ENCODE data around the gene IGSF23.

IGSF23 gene

DNA sequence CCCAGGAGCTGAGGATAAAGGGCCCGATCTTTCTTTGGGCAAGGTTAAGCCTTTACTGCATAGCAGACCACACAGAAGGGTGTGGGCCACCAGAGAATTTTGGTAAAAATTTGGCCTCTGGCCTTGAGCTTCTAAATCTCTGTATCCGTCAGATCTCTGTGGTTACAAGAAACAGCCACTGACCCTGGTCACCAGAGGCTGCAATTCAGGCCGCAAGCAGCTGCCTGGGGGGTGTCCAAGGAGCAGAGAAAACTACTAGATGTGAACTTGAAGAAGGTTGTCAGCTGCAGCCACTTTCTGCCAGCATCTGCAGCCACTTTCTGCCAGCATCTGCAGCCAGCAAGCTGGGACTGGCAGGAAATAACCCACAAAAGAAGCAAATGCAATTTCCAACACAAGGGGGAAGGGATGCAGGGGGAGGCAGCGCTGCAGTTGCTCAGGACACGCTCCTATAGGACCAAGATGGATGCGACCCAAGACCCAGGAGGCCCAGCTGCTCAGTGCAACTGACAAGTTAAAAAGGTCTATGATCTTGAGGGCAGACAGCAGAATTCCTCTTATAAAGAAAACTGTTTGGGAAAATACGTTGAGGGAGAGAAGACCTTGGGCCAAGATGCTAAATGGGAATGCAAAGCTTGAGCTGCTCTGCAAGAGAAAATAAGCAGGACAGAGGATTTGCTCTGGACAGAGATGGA, 49.5 kb downstream of the IGSF23 start:
- Histone ChIP-seq H3K4me2 (ENCODE audit: low read length) (no peak overlapping the region), H3K9ac (ENCODE audit: low read length) (no peak overlapping the region), H3K9me2 (ENCODE audit: low read depth, low read length) (no peaks in the 10 kb centered on the region), H3K4me3 (ENCODE audit: low read depth, low read length, poor library complexity, severe bottlenecking) (no peak overlapping the region), H3K27ac (ENCODE audit: low read depth, low read length, poor library complexity, severe bottlenecking) (no peak overlapping the region), H3F3A (ENCODE audit: insufficient read depth, low read length) (no peaks in the 10 kb centered on the region), H3K79me2 (ENCODE audit: insufficient read depth, low read length) (no peaks in the 10 kb centered on the region), H3K36me3 (ENCODE audit: insufficient read depth, low read length) (no peaks in the 10 kb centered on the region), H3K27me3 (ENCODE audit: insufficient read depth, low read length) (peaks cover 2% of the 10 kb centered on the region; the same call in 1 of the 2 replicates), H4K20me1 (ENCODE audit: insufficient read depth, low read length) (no peaks in the 10 kb centered on the region), H3K9me3 (ENCODE audit: low read length) (no peaks in the 10 kb centered on the region), H2AFZ (ENCODE audit: low read length) (no peak overlapping the region), H3K4me1 (ENCODE audit: insufficient read depth, low read length, severe bottlenecking) (no peaks in the 10 kb centered on the region)
- TF ChIP-seq, protein P1, sequence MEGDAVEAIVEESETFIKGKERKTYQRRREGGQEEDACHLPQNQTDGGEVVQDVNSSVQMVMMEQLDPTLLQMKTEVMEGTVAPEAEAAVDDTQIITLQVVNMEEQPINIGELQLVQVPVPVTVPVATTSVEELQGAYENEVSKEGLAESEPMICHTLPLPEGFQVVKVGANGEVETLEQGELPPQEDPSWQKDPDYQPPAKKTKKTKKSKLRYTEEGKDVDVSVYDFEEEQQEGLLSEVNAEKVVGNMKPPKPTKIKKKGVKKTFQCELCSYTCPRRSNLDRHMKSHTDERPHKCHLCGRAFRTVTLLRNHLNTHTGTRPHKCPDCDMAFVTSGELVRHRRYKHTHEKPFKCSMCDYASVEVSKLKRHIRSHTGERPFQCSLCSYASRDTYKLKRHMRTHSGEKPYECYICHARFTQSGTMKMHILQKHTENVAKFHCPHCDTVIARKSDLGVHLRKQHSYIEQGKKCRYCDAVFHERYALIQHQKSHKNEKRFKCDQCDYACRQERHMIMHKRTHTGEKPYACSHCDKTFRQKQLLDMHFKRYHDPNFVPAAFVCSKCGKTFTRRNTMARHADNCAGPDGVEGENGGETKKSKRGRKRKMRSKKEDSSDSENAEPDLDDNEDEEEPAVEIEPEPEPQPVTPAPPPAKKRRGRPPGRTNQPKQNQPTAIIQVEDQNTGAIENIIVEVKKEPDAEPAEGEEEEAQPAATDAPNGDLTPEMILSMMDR (IDR thresholded peaks at IDR 0.05; ENCODE audit: low read length): no peak
- no peak for TF ChIP-seq EZH2 (IDR thresholded peaks at IDR 0.05; ENCODE audit: borderline replicate concordance, low read length)

DNA sequence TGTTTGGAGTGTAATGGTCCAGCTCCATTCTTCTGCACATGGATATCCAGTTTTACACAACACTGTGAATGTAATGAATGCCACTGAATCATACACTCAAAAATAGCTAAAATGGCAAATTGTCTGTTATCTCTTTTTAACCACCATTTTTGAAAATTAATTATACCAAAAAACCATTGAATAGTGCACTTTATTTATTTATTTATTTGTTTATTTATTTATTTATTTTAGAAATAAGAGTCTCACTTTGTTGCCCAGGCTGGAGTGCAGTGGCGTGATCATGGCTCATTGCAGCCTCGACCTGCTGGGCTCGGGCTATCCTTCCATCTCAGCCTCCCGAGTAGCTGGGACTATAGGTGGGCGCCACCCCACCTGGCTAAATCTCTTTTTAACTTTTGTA, 50.6 kb downstream of the IGSF23 start:
- Histone ChIP-seq H3K4me3 (ENCODE audit: low read depth, low read length, poor library complexity, severe bottlenecking) (no peak overlapping the region), H3K9ac (ENCODE audit: low read length) (no peak overlapping the region), H3K9me3 (ENCODE audit: low read length) (no peaks in the 10 kb centered on the region), H3K4me2 (ENCODE audit: low read length) (no peak overlapping the region), H3K27ac (ENCODE audit: low read depth, low read length, poor library complexity, severe bottlenecking) (no peak overlapping the region), H3K36me3 (ENCODE audit: insufficient read depth, low read length) (no peaks in the 10 kb centered on the region), H2AFZ (ENCODE audit: low read length) (no peak overlapping the region), H3F3A (ENCODE audit: insufficient read depth, low read length) (no peaks in the 10 kb centered on the region), H3K4me1 (ENCODE audit: insufficient read depth, low read length, severe bottlenecking) (no peaks in the 10 kb centered on the region), H4K20me1 (ENCODE audit: insufficient read depth, low read length) (no peaks in the 10 kb centered on the region), H3K9me2 (ENCODE audit: low read depth, low read length) (no peaks in the 10 kb centered on the region), H3K27me3 (ENCODE audit: insufficient read depth, low read length) (no peaks in the 10 kb centered on the region; the same call in 1 of the 2 replicates), H3K79me2 (ENCODE audit: insufficient read depth, low read length) (no peaks in the 10 kb centered on the region)
- TF ChIP-seq, protein P1 (IDR thresholded peaks at IDR 0.05; ENCODE audit: low read length): no peak
- TF ChIP-seq EZH2 (IDR thresholded peaks at IDR 0.05; ENCODE audit: borderline replicate concordance, low read length): no peak

- Histone ChIP-seq H3K27ac (ENCODE audit: low read depth, low read length, poor library complexity, severe bottlenecking) (no peak overlapping the region), H3K36me3 (ENCODE audit: insufficient read depth, low read length) (no peaks in the 10 kb centered on the region), H3K4me3 (ENCODE audit: low read depth, low read length, poor library complexity, severe bottlenecking) (no peak overlapping the region), H3K9me3 (ENCODE audit: low read length) (no peaks in the 10 kb centered on the region), H3F3A (ENCODE audit: insufficient read depth, low read length) (no peaks in the 10 kb centered on the region), H4K20me1 (ENCODE audit: insufficient read depth, low read length) (no peaks in the 10 kb centered on the region), H3K4me2 (ENCODE audit: low read length) (no peak overlapping the region), H2AFZ (ENCODE audit: low read length) (no peak overlapping the region), H3K79me2 (ENCODE audit: insufficient read depth, low read length) (no peaks in the 10 kb centered on the region), H3K9ac (ENCODE audit: low read length) (no peak overlapping the region), H3K27me3 (ENCODE audit: insufficient read depth, low read length) (no peaks in the 10 kb centered on the region; the same call in 1 of the 2 replicates), H3K9me2 (ENCODE audit: low read depth, low read length) (no peaks in the 10 kb centered on the region), H3K4me1 (ENCODE audit: insufficient read depth, low read length, severe bottlenecking) (no peaks in the 10 kb centered on the region)
- TF ChIP-seq EZH2 (IDR thresholded peaks at IDR 0.05; ENCODE audit: borderline replicate concordance, low read length): no peak
- TF ChIP-seq, protein P1 (IDR thresholded peaks at IDR 0.05; ENCODE audit: low read length): no peak
Measured at GRCh38 chr19:44664976-44665375, 51.6 kb downstream of the IGSF23 start.
